Liver (tissue), 9 donors: ENCODE results near the gene SLC2A1. TPM values are rescaled to one million over a fixed set of nuclear protein-coding genes. Genes with fewer than 3 reads are reported as not detected.

Experiments
- DNase-seq: peaks from one replicate; pipeline ENCODE4 v3.0.0-alpha.2; 2017; ENCODE audit warnings: low spot score
- H3K27ac ChIP-seq, 2 donors: one replicate each; pipeline ENCODE4 v1.7.0; 2013; ENCODE audit warnings: inconsistent platforms in 2 of 2, low read length in 2 of 2, control low read depth in 1 of 2, low read depth in 1 of 2, mild to moderate bottlenecking in 1 of 2
- H3K27me3 ChIP-seq, 4 donors: one replicate each; pipeline versions ENCODE4 v1.6.1 to v1.7.0; 2013; ENCODE audit warnings: low read length in 3 of 4, inconsistent platforms in 1 of 4, mild to moderate bottlenecking in 1 of 4, moderate library complexity in 1 of 4; ENCODE audit not compliant: control insufficient read depth in 4 of 4, insufficient read depth in 4 of 4
- H3K36me3 ChIP-seq, 4 donors: one replicate each; pipeline versions ENCODE4 v1.6.1 to v1.7.0; 2013; ENCODE audit warnings: low read length in 3 of 4, mild to moderate bottlenecking in 3 of 4, low read depth in 1 of 4, moderate library complexity in 1 of 4; ENCODE audit not compliant: control insufficient read depth in 4 of 4, insufficient read depth in 3 of 4
- H3K4me1 ChIP-seq, 4 donors: one replicate each; pipeline versions ENCODE4 v1.6.1 to v1.7.0; 2013; ENCODE audit warnings: low read length in 3 of 4, mild to moderate bottlenecking in 3 of 4, moderate library complexity in 1 of 4; ENCODE audit not compliant: control insufficient read depth in 4 of 4, insufficient read depth in 4 of 4
- H3K4me3 ChIP-seq, 3 donors: one replicate each; pipeline versions ENCODE4 v1.6.1 to v1.7.0; 2013; ENCODE audit warnings: low read length in 3 of 3, control low read depth in 1 of 3, low read depth in 1 of 3, mild to moderate bottlenecking in 1 of 3
- H3K9ac ChIP-seq, 2 donors: one replicate each; pipeline ENCODE4 v1.7.0; 2013; ENCODE audit warnings: low read length in 2 of 2, mild to moderate bottlenecking in 2 of 2, moderate library complexity in 2 of 2, control low read depth in 1 of 2, low read depth in 1 of 2
- H3K9me3 ChIP-seq, 4 donors: one replicate each; pipeline versions ENCODE4 v1.6.1 to v1.7.0; 2013; ENCODE audit warnings: low read length in 3 of 4; ENCODE audit not compliant: control insufficient read depth in 4 of 4
- ATF3 ChIP-seq: IDR thresholded peaks from 2 replicates; pipeline ENCODE4 v1.6.1; 2016; ENCODE audit warnings: antibody characterized with exemption
- CTCF ChIP-seq: fragments of 150-350 bp; IDR thresholded peaks from 2 replicates; pipeline ENCODE4 v1.5.1; 2017; ENCODE audit warnings: improper control_type of control experiment, low read depth, low read length; ENCODE audit not compliant: missing input control
- EGR1 ChIP-seq, 2 donors: IDR thresholded peaks; 2 replicates each; pipeline ENCODE4 v1.6.1; 2016 to 2018; ENCODE audit warnings: antibody characterized with exemption in 2 of 2, low read depth in 2 of 2
- FOXA1 ChIP-seq: IDR thresholded peaks from 2 replicates; pipeline ENCODE4 v1.6.1; 2016; ENCODE audit warnings: antibody characterized with exemption
- FOXA2 ChIP-seq: IDR thresholded peaks from 2 replicates; pipeline ENCODE4 v1.6.1; 2016; ENCODE audit warnings: antibody characterized with exemption
- GABPA ChIP-seq, 2 donors: IDR thresholded peaks in 1 of 2; conservative IDR thresholded peaks in 1 of 2; 2 replicates each; pipeline ENCODE4 v1.6.1; 2016; ENCODE audit warnings: antibody characterized with exemption in 2 of 2, mild to moderate bottlenecking in 1 of 2, moderate library complexity in 1 of 2
- HNF4A ChIP-seq, 2 donors: conservative IDR thresholded peaks; 2 replicates each; pipeline ENCODE4 v1.6.1; 2016; ENCODE audit warnings: antibody characterized with exemption in 2 of 2, mild to moderate bottlenecking in 2 of 2
- HNF4G ChIP-seq: IDR thresholded peaks from 2 replicates; pipeline ENCODE4 v1.6.1; 2016; ENCODE audit warnings: antibody characterized with exemption
- JUND ChIP-seq, 2 donors: IDR thresholded peaks; 2 replicates each; pipeline ENCODE4 v1.6.1; 2016; ENCODE audit warnings: antibody characterized with exemption in 2 of 2
- MAX ChIP-seq: IDR thresholded peaks from 2 replicates; pipeline ENCODE4 v1.6.1; 2016; ENCODE audit warnings: antibody characterized with exemption
- NR2F2 ChIP-seq: IDR thresholded peaks from 2 replicates; pipeline ENCODE4 v1.6.1; 2016; ENCODE audit warnings: antibody characterized with exemption
- RAD21 ChIP-seq, 2 donors: IDR thresholded peaks; 2 replicates each; pipeline ENCODE4 v1.6.1; 2016; ENCODE audit warnings: antibody characterized with exemption in 2 of 2, mild to moderate bottlenecking in 2 of 2
- REST ChIP-seq: IDR thresholded peaks from 2 replicates; pipeline ENCODE4 v1.6.1; 2016; ENCODE audit warnings: antibody characterized with exemption, mild to moderate bottlenecking
- RXRA ChIP-seq, 2 donors: IDR thresholded peaks; 2 replicates each; pipeline ENCODE4 v1.6.1; 2017 to 2018; ENCODE audit warnings: antibody characterized with exemption in 2 of 2, mild to moderate bottlenecking in 1 of 2
- SP1 ChIP-seq: IDR thresholded peaks from 2 replicates; pipeline ENCODE4 v1.6.1; 2018; ENCODE audit warnings: antibody characterized with exemption, mild to moderate bottlenecking
- TAF1 ChIP-seq: conservative IDR thresholded peaks from 2 replicates; pipeline ENCODE4 v1.6.1; 2016; ENCODE audit warnings: antibody characterized with exemption, mild to moderate bottlenecking
- YY1 ChIP-seq: IDR thresholded peaks from 2 replicates; pipeline ENCODE4 v1.6.1; 2016; ENCODE audit warnings: antibody characterized with exemption, mild to moderate bottlenecking
- ZBTB33 ChIP-seq: IDR thresholded peaks from 2 replicates; pipeline ENCODE4 v1.6.1; 2016; ENCODE audit warnings: antibody characterized with exemption
- WGBS: extraction: QIAGEN DNeasy Blood & Tissue Kit; methylation state at CpG from one replicate; pipeline ENCODE4 v1.1.7; 2013; 5-methylcytosine and 5-hydroxymethylcytosine counted together
- polyA plus RNA-seq, 2 donors: library from polyadenylated mRNA; stranded (reverse) in 1 of 2; unstranded in 1 of 2; fragments of 200-250 nt in 1 of 2; fragments of >200 nt in 1 of 2; fragmentation: Nextera tagmentation in 1 of 2; extraction: Ambion mirVana in 1 of 2; gene quantifications; one replicate each; pipeline versions ENCODE4 v1.2.1 to v1.2.3, GENCODE V29; 2013 to 2015
- total RNA-seq, 2 donors: library from RNA; depleted of rRNA; stranded (reverse); fragments of >200 nt; gene quantifications; one replicate each; pipeline ENCODE4 v1.2.3, GENCODE V29; 2014
- donor health status: healthy.
- donor health status: healthy.
- donor health status: healthy.
- donor health status: healthy.
- donor health status: healthy.

The SLC2A1 gene
- total and polyA plus RNA-seq, 4 donors, result 1.1 to 675 (median 3.0) TPM

GRCh38 chr1:42943728-42944127, 14.9 kb downstream of the SLC2A1 start:
- Histone ChIP-seq H3K4me1 (peaks cover 0 to 2% (median 0%) of the 10 kb centered on the region in 4 donors), H3K4me3 (no peak overlapping the region), H3K36me3 (no peaks in the 10 kb centered on the region), H3K27ac (no peak overlapping the region), H3K9ac (no peak overlapping the region), H3K9me3 (no peaks in the 10 kb centered on the region), H3K27me3 (no peaks in the 10 kb centered on the region)
- DNase-seq, result no peak
- TF ChIP-seq JUND (IDR thresholded peaks at IDR 0.05) (no peak), TAF1 (no peak), GABPA (IDR thresholded peaks at IDR 0.05 in 1 of 2, conservative IDR thresholded peaks at IDR 0.05 in 1 of 2) (no peak), RAD21 (IDR thresholded peaks at IDR 0.05) (no peak), EGR1 (IDR thresholded peaks at IDR 0.05; ENCODE audit: low read depth in 2 of 2) (no peak), RXRA (IDR thresholded peaks at IDR 0.05) (no peak), HNF4G (no peak), SP1 (no peak), ZBTB33 (no peak), HNF4A (conservative IDR thresholded peaks at IDR 0.05) (no peak), REST (no peak), FOXA1 (no peak), YY1 (no peak), MAX (no peak), NR2F2 (no peak)
- WGBS, result 84% methylated on average over 6 of the region's 6 CpGs

GRCh38 chr1:42943166-42943565, 15.5 kb downstream of the SLC2A1 start:
- Histone ChIP-seq H3K36me3 (no peaks in the 10 kb centered on the region), H3K27ac (no peak overlapping the region), H3K27me3 (no peaks in the 10 kb centered on the region), H3K4me3 (no peak overlapping the region), H3K9ac (no peak overlapping the region), H3K9me3 (no peaks in the 10 kb centered on the region), H3K4me1 (peaks cover 0 to 2% (median 0%) of the 10 kb centered on the region in 4 donors)
- WGBS, result 61% methylated on average over 7 of the region's 7 CpGs
- DNase-seq, result no peak
- TF ChIP-seq ATF3, result no peak
- no peak for TF ChIP-seq JUND (IDR thresholded peaks at IDR 0.05)
- no peak for TF ChIP-seq TAF1
- TF ChIP-seq FOXA2, result no peak
- no peak for TF ChIP-seq SP1
- no peak for TF ChIP-seq GABPA (IDR thresholded peaks at IDR 0.05 in 1 of 2, conservative IDR thresholded peaks at IDR 0.05 in 1 of 2)
- no peak for TF ChIP-seq RXRA (IDR thresholded peaks at IDR 0.05)
- TF ChIP-seq HNF4G, result no peak
- TF ChIP-seq NR2F2, result no peak
- TF ChIP-seq FOXA1, result no peak
- no peak for TF ChIP-seq RAD21 (IDR thresholded peaks at IDR 0.05)
- TF ChIP-seq CTCF, result no peak
- no peak for TF ChIP-seq REST
- TF ChIP-seq ZBTB33, result no peak
- TF ChIP-seq MAX, result no peak
- no peak for TF ChIP-seq HNF4A (conservative IDR thresholded peaks at IDR 0.05)
